Measurements from ENCODE around the gene GALNT7. TPM values are rescaled to one million over a fixed set of nuclear protein-coding genes. Genes with fewer than 3 reads are reported as not detected.
A peak's percentile ranks its signal among the peaks of the same experiment; 100 is the strongest.

Gene GALNT7
- total and polyA plus RNA-seq, 8 donors, result 25.2 to 51.1 (median 37.4) TPM

DNA sequence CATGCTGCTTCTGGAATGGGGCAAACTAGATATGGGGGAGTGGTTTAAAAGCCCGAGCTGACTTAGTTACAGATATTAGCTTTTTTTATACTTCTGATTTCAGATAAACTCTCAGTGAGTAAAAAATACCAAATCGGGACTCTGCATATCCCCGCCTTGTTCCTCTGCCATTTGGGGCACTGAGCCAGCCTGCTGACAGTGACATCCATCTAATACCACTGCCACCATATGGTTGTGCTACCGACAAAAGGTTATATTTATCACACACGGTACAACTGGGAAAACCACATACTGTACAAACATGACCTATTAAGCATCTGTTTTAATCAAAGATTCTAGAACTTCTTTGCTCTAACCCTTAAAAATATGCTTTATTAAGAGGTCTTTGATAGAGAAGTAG lies 78.7 kb downstream of the GALNT7 start:
- TF ChIP-seq CTCF (IDR thresholded peaks at IDR 0.05), result no peak

GRCh38 chr4:173248690-173249089 lies 80.1 kb downstream of the GALNT7 start:
- Histone ChIP-seq H3K4me1 (no peaks in the 10 kb centered on the region), H3K27ac (no peak overlapping the region), H3K9me3 (no peaks in the 10 kb centered on the region), H3K4me3 (no peak overlapping the region), H3K27me3 (no peaks in the 10 kb centered on the region), H3K36me3 (no peaks in the 10 kb centered on the region)
- no peak for DNase-seq
- intact Hi-C loops (cut with DNase I), result no loop called here
- ATAC-seq, result no peak
- TF ChIP-seq CTCF (IDR thresholded peaks at IDR 0.05), result no peak

More for the DNA sequence above, 78.7 kb downstream of the GALNT7 start:
- no peak for ATAC-seq
- Histone ChIP-seq H3K4me3 (no peak overlapping the region), H3K27me3 (no peaks in the 10 kb centered on the region), H3K27ac (no peak overlapping the region), H3K4me1 (no peaks in the 10 kb centered on the region), H3K9me3 (no peaks in the 10 kb centered on the region), H3K36me3 (no peaks in the 10 kb centered on the region)
- no peak for DNase-seq
- intact Hi-C loops (cut with DNase I), result no loop called here

DNA sequence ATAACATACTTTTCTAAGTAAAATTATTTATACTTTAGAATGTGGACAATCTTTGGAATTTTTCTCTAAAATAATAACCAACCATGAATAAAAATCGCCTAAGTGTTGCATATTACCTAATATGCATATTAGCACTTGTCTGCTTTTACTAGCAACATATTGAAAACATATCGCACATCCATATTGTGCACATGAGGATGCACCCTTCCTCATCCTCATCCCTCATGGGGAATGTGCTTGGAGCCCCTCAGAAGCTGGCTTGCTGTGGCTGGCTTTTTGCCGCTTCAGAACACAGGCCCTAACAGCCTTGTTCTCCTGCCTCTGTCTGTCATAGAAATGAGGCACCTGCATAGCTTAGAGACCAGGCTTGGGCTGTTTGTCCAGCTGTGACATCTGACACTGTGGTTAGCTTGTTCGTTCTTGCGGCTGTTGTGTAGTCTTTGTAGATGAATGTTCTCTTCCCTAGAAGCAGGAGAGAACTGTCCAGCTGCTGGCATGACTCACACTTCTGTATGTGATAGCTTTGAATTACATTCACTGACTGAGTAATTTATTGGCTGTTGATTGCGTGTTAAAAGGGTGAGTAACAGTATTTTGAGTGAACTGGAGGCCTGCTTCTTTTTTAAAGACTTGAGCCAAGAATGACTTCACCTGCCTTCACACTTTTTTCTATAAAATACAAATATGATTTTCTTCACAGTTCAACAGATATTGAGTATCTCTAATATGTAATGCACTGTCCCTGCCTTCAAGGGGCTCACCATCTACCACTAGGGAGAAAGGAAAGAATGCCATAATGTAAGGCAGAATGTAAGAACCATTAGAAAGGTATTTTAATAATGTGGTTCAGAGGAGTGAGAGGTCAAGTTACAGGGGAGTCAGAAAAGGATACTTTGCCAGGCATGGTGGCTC lies 83.7 kb downstream of the GALNT7 start:
- TF ChIP-seq CTCF (IDR thresholded peaks at IDR 0.05), result no peak
- Histone ChIP-seq H3K36me3 (no peaks in the 10 kb centered on the region), H3K27ac (no peak overlapping the region), H3K9me3 (no peaks in the 10 kb centered on the region), H3K27me3 (no peaks in the 10 kb centered on the region), H3K4me1 (no peaks in the 10 kb centered on the region), H3K4me3 (no peak overlapping the region)
- DNase-seq, result peak in 1 of 4 donors; percentile 44
- intact Hi-C loops (cut with DNase I), result no loop called here
- ATAC-seq, result peak; percentile 92

DNA sequence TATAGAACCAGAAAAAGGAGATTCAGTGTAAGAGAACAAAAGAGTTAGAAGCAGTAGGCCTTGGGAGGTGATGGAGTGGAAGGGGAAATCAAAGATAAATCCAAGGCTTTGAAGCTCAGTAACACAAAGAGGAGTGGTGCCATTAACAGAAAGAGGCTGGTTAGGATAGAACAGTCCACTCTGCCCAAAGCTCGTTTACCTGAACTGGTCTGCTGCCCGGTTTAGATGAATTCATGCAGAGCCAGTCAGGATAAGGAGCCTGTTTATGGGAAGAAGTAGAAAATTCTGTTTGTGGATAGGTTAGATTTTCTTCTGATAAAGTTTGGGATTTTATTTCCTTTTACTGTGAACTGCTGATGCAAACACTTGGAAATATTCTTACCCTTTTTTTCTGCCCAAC lies 85.0 kb downstream of the GALNT7 start:
- Histone ChIP-seq H3K4me3 (no peak overlapping the region), H3K36me3 (no peaks in the 10 kb centered on the region), H3K27me3 (no peaks in the 10 kb centered on the region), H3K9me3 (no peaks in the 10 kb centered on the region), H3K27ac (no peak overlapping the region), H3K4me1 (no peaks in the 10 kb centered on the region)
- DNase-seq (no peak), ATAC-seq (no peak)
- intact Hi-C loops (cut with DNase I), result no loop called here
- TF ChIP-seq CTCF (IDR thresholded peaks at IDR 0.05), result no peak

DNA sequence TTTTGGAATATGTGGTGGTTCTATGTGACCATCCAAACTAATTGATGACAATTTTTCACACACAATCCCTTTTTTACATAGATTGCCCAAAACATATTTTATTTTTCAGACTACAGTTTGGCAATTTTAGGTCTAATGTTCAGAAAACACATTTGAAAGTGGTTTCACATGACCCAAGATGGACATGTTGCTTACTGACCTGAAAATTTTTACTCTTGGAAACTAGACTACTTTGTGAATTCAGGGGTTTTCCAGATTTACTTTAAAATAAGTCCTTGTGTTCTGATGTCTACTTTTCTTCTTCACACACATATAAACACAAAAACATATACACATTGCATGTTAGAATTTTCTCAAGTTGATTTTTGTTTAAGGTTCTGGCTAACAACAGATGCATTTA lies 86.0 kb downstream of the GALNT7 start:
- ATAC-seq (no peak), DNase-seq (no peak)
- no peaks in the 10 kb centered on the region for H3K36me3 ChIP-seq
- intact Hi-C loops (cut with DNase I), result loop anchor here in 1 of 2 donors (5.0 kb wide), 1 partner anchor 237 kb away; no protein-coding TSS in a partner anchor
- no peaks in the 10 kb centered on the region for H3K4me1 ChIP-seq
- H3K27ac ChIP-seq, result no peak overlapping the region
- no peak overlapping the region for H3K4me3 ChIP-seq
- H3K27me3 ChIP-seq, result no peaks in the 10 kb centered on the region
- no peak for TF ChIP-seq CTCF (IDR thresholded peaks at IDR 0.05)
- H3K9me3 ChIP-seq, result no peaks in the 10 kb centered on the region
